ENCODE data around the gene CYP4F8.

The CYP4F8 gene, protein sequence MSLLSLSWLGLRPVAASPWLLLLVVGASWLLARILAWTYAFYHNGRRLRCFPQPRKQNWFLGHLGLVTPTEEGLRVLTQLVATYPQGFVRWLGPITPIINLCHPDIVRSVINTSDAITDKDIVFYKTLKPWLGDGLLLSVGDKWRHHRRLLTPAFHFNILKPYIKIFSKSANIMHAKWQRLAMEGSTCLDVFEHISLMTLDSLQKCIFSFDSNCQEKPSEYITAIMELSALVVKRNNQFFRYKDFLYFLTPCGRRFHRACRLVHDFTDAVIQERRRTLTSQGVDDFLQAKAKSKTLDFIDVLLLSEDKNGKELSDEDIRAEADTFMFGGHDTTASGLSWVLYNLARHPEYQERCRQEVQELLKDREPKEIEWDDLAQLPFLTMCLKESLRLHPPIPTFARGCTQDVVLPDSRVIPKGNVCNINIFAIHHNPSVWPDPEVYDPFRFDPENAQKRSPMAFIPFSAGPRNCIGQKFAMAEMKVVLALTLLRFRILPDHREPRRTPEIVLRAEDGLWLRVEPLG

DNA sequence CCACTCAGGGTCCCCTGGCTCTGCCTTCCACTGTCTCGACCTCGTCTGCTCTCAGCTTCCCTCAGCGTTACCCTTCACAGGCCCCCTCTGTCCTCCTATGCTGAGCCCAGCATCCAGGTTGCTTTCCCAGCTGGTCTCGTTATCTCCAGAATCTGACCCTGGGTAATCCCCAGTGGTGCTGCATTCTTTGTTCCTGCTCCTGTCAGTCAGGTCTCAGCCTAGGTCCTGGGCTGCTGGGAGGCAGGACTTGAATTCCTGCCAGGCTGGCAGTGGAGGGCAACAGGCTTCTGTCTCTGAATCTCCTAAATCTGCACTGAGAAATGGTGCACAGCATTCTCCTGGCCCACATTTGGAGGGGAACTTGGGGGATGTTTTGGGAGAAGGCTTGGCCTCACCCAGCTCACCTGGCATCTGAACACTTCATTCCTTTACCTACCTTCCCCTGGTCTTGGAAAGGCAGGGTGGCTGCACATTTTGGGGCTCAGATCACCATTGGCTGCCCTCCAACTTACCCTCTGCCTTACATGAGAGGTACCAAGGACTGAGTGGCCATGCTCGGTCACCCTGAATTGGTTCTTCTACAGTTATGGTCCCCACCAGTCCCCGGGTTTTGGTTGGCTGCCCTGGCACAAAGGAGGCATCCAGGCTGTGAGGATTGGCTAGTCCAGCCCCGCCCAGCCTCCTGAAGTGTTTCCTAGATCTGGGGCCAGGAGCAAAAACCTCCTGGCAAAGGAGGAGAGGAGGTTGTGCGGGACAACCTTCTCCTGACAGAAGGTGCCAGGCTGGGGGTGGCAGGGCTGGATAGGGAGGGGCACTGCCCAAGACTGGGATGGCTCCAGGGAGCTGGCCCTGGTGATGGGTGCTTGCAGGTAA is at the start of gene CYP4F8:
Gene CYP4F8 (plus strand): TSS at position 712 of the 873 bp plus-strand sequence. CDS start 399 bp downstream, outside the sequence.
- no peaks in the 10 kb centered on the region for H3K36me3 ChIP-seq (ENCODE audit: insufficient read depth, low read length)
- H3K27ac ChIP-seq: no peak within 1 kb of the TSS
- no peaks in the 10 kb centered on the region for H3K9me3 ChIP-seq (ENCODE audit: low read depth, low read length)
- TF ChIP-seq FOXP2 (optimal IDR thresholded peaks at IDR 0.05; ENCODE audit: control extremely low read depth, extremely low read length, insufficient read depth) (no peak), EZH2 (IDR thresholded peaks at IDR 0.05) (no peak), POLR2AphosphoS5 (IDR thresholded peaks at IDR 0.05; ENCODE audit: borderline replicate concordance, low read depth, low read length) (no peak)
- H3K9ac ChIP-seq (ENCODE audit: insufficient read length): no peak within 1 kb of the TSS
- no peak within 1 kb of the TSS for H3K4me3 ChIP-seq
- DNase-seq (ENCODE audit: low read depth, low spot score): no peak

DNA sequence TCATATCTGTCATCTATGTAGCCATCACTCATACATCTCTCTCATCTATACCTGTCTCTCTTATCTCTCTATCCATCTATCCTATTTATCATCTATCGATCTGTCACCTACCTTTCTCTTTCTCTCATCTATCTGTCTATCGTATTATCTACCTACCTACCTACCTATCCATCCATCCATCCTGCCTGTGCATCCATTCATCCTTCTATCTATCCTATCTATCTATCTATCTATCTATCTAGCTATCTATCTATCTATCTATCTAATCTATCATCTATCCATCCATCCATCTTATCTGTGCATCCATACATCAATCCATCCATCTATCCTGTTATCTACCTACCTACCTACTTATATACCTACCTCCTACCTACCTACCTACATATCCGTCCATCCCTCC is 44.6 kb upstream of the CYP4F8 start:
- DNase-seq (ENCODE audit: low read depth, low spot score): no peak
- H3K27ac ChIP-seq: no peak overlapping the region
- no peak overlapping the region for H3K9ac ChIP-seq (ENCODE audit: insufficient read length)
- TF ChIP-seq EZH2 (IDR thresholded peaks at IDR 0.05) (no peak), POLR2AphosphoS5 (IDR thresholded peaks at IDR 0.05; ENCODE audit: borderline replicate concordance, low read depth, low read length) (no peak), FOXP2 (optimal IDR thresholded peaks at IDR 0.05; ENCODE audit: control extremely low read depth, extremely low read length, insufficient read depth) (no peak)
- H3K9me3 ChIP-seq (ENCODE audit: low read depth, low read length): no peaks in the 10 kb centered on the region
- no peak overlapping the region for H3K4me3 ChIP-seq
- no peaks in the 10 kb centered on the region for H3K36me3 ChIP-seq (ENCODE audit: insufficient read depth, low read length)

DNA sequence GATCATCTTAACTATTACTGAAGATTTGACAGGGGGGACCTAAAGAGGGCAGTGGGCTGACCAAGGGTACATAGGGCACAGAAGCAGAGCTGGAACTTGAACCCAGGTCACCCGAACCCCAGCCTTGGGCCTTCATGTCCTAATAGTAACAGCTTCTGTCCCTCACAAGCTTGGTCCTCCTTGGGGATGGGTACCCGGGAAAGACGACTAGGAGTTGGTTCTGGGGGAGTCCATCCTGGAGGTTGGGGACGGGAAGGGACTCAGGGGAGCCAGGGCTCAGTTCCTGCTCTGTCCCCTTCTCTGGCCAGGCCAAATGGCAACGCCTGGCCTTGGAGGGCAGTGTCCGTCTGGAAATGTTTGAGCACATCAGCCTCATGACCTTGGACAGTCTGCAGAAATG is 39.6 kb upstream of the CYP4F8 start:
- no peak for DNase-seq (ENCODE audit: low read depth, low spot score)
- TF ChIP-seq FOXP2 (optimal IDR thresholded peaks at IDR 0.05; ENCODE audit: control extremely low read depth, extremely low read length, insufficient read depth): no peak
- no peak for TF ChIP-seq EZH2 (IDR thresholded peaks at IDR 0.05)
- no peak for TF ChIP-seq POLR2AphosphoS5 (IDR thresholded peaks at IDR 0.05; ENCODE audit: borderline replicate concordance, low read depth, low read length)

DNA sequence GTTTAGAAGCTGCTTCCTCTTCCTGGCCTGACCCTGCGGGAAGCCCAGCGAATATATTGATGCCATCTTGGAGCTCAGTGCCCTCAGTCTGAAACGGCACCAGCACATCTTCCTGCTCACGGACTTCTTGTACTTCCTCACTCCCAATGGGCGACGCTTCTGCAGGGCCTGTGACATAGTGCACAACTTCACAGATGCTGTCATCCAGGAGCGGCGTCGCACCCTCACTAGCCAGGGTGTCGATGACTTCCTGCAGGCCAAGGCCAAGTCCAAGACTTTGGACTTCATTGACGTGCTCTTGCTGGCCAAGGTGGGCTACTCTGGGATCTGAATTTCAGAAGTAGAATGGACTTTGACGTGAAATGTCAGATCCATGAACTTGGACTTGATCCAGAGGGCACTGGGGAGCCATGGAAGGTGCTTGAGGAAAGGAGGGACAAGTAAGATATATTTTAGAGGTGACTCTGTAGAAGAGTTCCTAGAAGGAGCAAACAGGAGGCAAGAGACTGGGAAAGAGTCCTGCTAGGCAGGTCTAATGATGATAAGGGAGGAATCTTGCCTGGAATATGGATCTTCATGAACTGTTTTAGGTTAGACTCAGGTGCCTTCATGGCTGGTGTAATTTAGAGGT is 38.4 kb upstream of the CYP4F8 start:
- Histone ChIP-seq H3K9ac (ENCODE audit: insufficient read length) (no peak overlapping the region), H3K4me3 (no peak overlapping the region), H3K36me3 (ENCODE audit: insufficient read depth, low read length) (no peaks in the 10 kb centered on the region), H3K27ac (no peak overlapping the region), H3K9me3 (ENCODE audit: low read depth, low read length) (no peaks in the 10 kb centered on the region)
- TF ChIP-seq POLR2AphosphoS5 (IDR thresholded peaks at IDR 0.05; ENCODE audit: borderline replicate concordance, low read depth, low read length): no peak
- no peak for TF ChIP-seq FOXP2 (optimal IDR thresholded peaks at IDR 0.05; ENCODE audit: control extremely low read depth, extremely low read length, insufficient read depth)
- TF ChIP-seq EZH2 (IDR thresholded peaks at IDR 0.05): no peak
- no peak for DNase-seq (ENCODE audit: low read depth, low spot score)

More for the DNA sequence above, 39.6 kb upstream of the CYP4F8 start:
- Histone ChIP-seq H3K27ac (no peak overlapping the region), H3K4me3 (no peak overlapping the region), H3K36me3 (ENCODE audit: insufficient read depth, low read length) (no peaks in the 10 kb centered on the region), H3K9me3 (ENCODE audit: low read depth, low read length) (no peaks in the 10 kb centered on the region), H3K9ac (ENCODE audit: insufficient read length) (no peak overlapping the region)

GRCh38 chr19:15577184-15577771 is 37.7 kb upstream of the CYP4F8 start:
- DNase-seq (ENCODE audit: low read depth, low spot score): no peak
- no peaks in the 10 kb centered on the region for H3K36me3 ChIP-seq (ENCODE audit: insufficient read depth, low read length)
- no peak overlapping the region for H3K27ac ChIP-seq
- H3K9ac ChIP-seq (ENCODE audit: insufficient read length): no peak overlapping the region
- no peak overlapping the region for H3K4me3 ChIP-seq
- no peaks in the 10 kb centered on the region for H3K9me3 ChIP-seq (ENCODE audit: low read depth, low read length)
- no peak for TF ChIP-seq POLR2AphosphoS5 (IDR thresholded peaks at IDR 0.05; ENCODE audit: borderline replicate concordance, low read depth, low read length)
- no peak for TF ChIP-seq FOXP2 (optimal IDR thresholded peaks at IDR 0.05; ENCODE audit: control extremely low read depth, extremely low read length, insufficient read depth)
- no peak for TF ChIP-seq EZH2 (IDR thresholded peaks at IDR 0.05)

- no peak overlapping the region for H3K4me3 ChIP-seq
- H3K9ac ChIP-seq (ENCODE audit: insufficient read length): no peak overlapping the region
- TF ChIP-seq FOXP2 (optimal IDR thresholded peaks at IDR 0.05; ENCODE audit: control extremely low read depth, extremely low read length, insufficient read depth) (no peak), EZH2 (IDR thresholded peaks at IDR 0.05) (no peak), POLR2AphosphoS5 (IDR thresholded peaks at IDR 0.05; ENCODE audit: borderline replicate concordance, low read depth, low read length) (no peak)
Observed at GRCh38 chr19:15583346-15583745, 31.7 kb upstream of the CYP4F8 start.

DNA sequence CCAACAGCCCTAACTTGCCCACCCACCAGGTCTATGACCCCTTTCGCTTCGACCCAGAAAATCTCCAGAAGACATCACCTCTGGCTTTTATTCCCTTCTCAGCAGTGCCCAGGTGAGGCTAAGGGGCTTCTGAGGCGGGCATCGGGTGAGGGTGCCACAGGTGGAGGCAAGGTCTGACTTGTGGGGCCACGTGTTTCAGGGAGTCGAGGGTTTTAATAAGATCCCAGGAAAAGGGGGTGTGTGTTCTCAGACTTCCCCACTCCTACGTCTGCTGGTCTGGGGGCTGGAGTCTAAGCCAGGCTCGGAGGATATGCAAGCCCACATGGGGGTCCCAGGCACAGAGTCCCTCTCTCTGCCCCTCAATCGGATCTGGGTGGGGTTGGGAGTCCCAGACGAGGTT is 30.9 kb upstream of the CYP4F8 start:
- DNase-seq (ENCODE audit: low read depth, low spot score): no peak
- TF ChIP-seq EZH2 (IDR thresholded peaks at IDR 0.05): no peak
- TF ChIP-seq POLR2AphosphoS5 (IDR thresholded peaks at IDR 0.05; ENCODE audit: borderline replicate concordance, low read depth, low read length): no peak
- no peak for TF ChIP-seq FOXP2 (optimal IDR thresholded peaks at IDR 0.05; ENCODE audit: control extremely low read depth, extremely low read length, insufficient read depth)
- Histone ChIP-seq H3K4me3 (no peak overlapping the region), H3K36me3 (ENCODE audit: insufficient read depth, low read length) (no peaks in the 10 kb centered on the region), H3K9ac (ENCODE audit: insufficient read length) (no peak overlapping the region), H3K9me3 (ENCODE audit: low read depth, low read length) (no peaks in the 10 kb centered on the region), H3K27ac (no peak overlapping the region)

More at GRCh38 chr19:15583346-15583745, 31.7 kb upstream of the CYP4F8 start:
- no peak for DNase-seq (ENCODE audit: low read depth, low spot score)
- Histone ChIP-seq H3K27ac (no peak overlapping the region), H3K9me3 (ENCODE audit: low read depth, low read length) (no peaks in the 10 kb centered on the region), H3K36me3 (ENCODE audit: insufficient read depth, low read length) (no peaks in the 10 kb centered on the region)
